ENCODE data around the gene PRPSAP1.

The PRPSAP1 gene

DNA sequence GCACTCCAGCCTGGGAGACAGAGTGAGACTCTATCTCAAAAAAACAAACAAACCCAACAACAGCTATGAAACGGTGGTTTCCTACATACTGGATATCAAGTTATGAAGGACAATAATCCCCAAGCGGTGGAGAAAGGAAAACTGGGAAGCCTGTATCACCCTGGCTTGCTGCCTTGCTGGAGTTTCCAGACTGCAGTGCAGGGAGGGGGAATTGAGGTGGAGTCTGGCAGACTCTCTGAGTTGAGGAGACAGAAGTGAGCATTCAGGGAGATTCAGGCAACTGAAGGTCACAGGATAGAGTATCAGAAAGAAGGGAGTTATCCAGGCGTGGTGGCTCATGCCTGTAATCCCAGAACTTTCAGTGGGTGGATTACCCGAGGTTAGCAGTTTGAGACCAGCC lies 57.5 kb downstream of the PRPSAP1 start:
- ATAC-seq, result no peak
- TF ChIP-seq ZNF565 (CRISPR knock-in tag; conservative IDR thresholded peaks at IDR 0.05; ENCODE audit: low read depth) (no peak), CSDC2 (CRISPR knock-in tag; IDR thresholded peaks at IDR 0.05) (no peak), ARNTL (CRISPR knock-in tag; IDR thresholded peaks at IDR 0.05; ENCODE audit: borderline replicate concordance, low read depth) (no peak), CSRNP3 (CRISPR knock-in tag; IDR thresholded peaks at IDR 0.05) (no peak), BACH2 (CRISPR knock-in tag; IDR thresholded peaks at IDR 0.05; ENCODE audit: borderline replicate concordance) (no peak), TOX (CRISPR knock-in tag; IDR thresholded peaks at IDR 0.05; ENCODE audit: borderline replicate concordance) (no peak), ISL1 (CRISPR knock-in tag; IDR thresholded peaks at IDR 0.05) (no peak), ZNF70 (CRISPR knock-in tag; IDR thresholded peaks at IDR 0.05) (no peak), PPARA (CRISPR knock-in tag; IDR thresholded peaks at IDR 0.05; ENCODE audit: borderline replicate concordance) (no peak), ZFP3 (CRISPR knock-in tag; IDR thresholded peaks at IDR 0.05) (no peak), ZFP30 (CRISPR knock-in tag; IDR thresholded peaks at IDR 0.05) (no peak), SNAI2 (CRISPR knock-in tag; IDR thresholded peaks at IDR 0.05) (no peak), ZC3H10 (CRISPR knock-in tag; IDR thresholded peaks at IDR 0.05) (no peak)
- TF ChIP-seq, protein P1, sequence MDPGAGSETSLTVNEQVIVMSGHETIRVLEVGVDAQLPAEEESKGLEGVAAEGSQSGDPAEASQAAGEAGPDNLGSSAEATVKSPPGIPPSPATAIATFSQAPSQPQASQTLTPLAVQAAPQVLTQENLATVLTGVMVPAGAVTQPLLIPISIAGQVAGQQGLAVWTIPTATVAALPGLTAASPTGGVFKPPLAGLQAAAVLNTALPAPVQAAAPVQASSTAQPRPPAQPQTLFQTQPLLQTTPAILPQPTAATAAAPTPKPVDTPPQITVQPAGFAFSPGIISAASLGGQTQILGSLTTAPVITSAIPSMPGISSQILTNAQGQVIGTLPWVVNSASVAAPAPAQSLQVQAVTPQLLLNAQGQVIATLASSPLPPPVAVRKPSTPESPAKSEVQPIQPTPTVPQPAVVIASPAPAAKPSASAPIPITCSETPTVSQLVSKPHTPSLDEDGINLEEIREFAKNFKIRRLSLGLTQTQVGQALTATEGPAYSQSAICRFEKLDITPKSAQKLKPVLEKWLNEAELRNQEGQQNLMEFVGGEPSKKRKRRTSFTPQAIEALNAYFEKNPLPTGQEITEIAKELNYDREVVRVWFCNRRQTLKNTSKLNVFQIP (CRISPR knock-in tag; IDR thresholded peaks at IDR 0.05; ENCODE audit: borderline replicate concordance, low read depth), result no peak
- TF ChIP-seq, protein P2, sequence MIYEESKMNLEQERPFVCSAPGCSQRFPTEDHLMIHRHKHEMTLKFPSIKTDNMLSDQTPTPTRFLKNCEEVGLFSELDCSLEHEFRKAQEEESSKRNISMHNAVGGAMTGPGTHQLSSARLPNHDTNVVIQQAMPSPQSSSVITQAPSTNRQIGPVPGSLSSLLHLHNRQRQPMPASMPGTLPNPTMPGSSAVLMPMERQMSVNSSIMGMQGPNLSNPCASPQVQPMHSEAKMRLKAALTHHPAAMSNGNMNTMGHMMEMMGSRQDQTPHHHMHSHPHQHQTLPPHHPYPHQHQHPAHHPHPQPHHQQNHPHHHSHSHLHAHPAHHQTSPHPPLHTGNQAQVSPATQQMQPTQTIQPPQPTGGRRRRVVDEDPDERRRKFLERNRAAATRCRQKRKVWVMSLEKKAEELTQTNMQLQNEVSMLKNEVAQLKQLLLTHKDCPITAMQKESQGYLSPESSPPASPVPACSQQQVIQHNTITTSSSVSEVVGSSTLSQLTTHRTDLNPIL (CRISPR knock-in tag; IDR thresholded peaks at IDR 0.05; ENCODE audit: low read depth), result no peak

GRCh38 chr17:76293106-76293505 lies 60.6 kb downstream of the PRPSAP1 start:
- no peak for ATAC-seq
- TF ChIP-seq ZNF565 (CRISPR knock-in tag; conservative IDR thresholded peaks at IDR 0.05; ENCODE audit: low read depth), result no peak
- TF ChIP-seq ZNF8 (CRISPR knock-in tag; IDR thresholded peaks at IDR 0.05), result no peak
- TF ChIP-seq ZFP3 (CRISPR knock-in tag; IDR thresholded peaks at IDR 0.05), result no peak
- no peak for TF ChIP-seq ESRRG (CRISPR knock-in tag; IDR thresholded peaks at IDR 0.05)
- no peak for TF ChIP-seq TCF4 (CRISPR knock-in tag; IDR thresholded peaks at IDR 0.05; ENCODE audit: borderline replicate concordance)
- no peak for TF ChIP-seq ARNTL (CRISPR knock-in tag; IDR thresholded peaks at IDR 0.05; ENCODE audit: borderline replicate concordance, low read depth)

- no peak for ATAC-seq
- TF ChIP-seq TSHZ2 (CRISPR knock-in tag; IDR thresholded peaks at IDR 0.05) (no peak), TCF4 (CRISPR knock-in tag; IDR thresholded peaks at IDR 0.05; ENCODE audit: borderline replicate concordance) (no peak), ZFP30 (CRISPR knock-in tag; IDR thresholded peaks at IDR 0.05) (no peak), ISL1 (CRISPR knock-in tag; IDR thresholded peaks at IDR 0.05) (no peak), RARB (CRISPR knock-in tag; IDR thresholded peaks at IDR 0.05) (no peak), ZC3H10 (CRISPR knock-in tag; IDR thresholded peaks at IDR 0.05) (no peak), BACH2 (CRISPR knock-in tag; IDR thresholded peaks at IDR 0.05; ENCODE audit: borderline replicate concordance) (no peak), ESRRG (CRISPR knock-in tag; IDR thresholded peaks at IDR 0.05) (no peak), CSDC2 (CRISPR knock-in tag; IDR thresholded peaks at IDR 0.05) (no peak), ZNF8 (CRISPR knock-in tag; IDR thresholded peaks at IDR 0.05) (no peak)
- TF ChIP-seq, protein P3, sequence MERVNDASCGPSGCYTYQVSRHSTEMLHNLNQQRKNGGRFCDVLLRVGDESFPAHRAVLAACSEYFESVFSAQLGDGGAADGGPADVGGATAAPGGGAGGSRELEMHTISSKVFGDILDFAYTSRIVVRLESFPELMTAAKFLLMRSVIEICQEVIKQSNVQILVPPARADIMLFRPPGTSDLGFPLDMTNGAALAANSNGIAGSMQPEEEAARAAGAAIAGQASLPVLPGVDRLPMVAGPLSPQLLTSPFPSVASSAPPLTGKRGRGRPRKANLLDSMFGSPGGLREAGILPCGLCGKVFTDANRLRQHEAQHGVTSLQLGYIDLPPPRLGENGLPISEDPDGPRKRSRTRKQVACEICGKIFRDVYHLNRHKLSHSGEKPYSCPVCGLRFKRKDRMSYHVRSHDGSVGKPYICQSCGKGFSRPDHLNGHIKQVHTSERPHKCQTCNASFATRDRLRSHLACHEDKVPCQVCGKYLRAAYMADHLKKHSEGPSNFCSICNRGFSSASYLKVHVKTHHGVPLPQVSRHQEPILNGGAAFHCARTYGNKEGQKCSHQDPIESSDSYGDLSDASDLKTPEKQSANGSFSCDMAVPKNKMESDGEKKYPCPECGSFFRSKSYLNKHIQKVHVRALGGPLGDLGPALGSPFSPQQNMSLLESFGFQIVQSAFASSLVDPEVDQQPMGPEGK (CRISPR knock-in tag; IDR thresholded peaks at IDR 0.05; ENCODE audit: borderline replicate concordance), result no peak
Observed at GRCh38 chr17:76292567-76292966, 61.1 kb downstream of the PRPSAP1 start.

All from SK-N-SH treated with all-trans-retinoic acid at 6 μM for 48 hours (cell line).